Right kidney (tissue), 1 donor: ENCODE measurements around the gene ZSWIM3.

Experiments
- DNase-seq: peaks from one replicate; pipeline ENCODE4 v3.0.0-alpha.2; 2016

Gene ZSWIM3

DNA sequence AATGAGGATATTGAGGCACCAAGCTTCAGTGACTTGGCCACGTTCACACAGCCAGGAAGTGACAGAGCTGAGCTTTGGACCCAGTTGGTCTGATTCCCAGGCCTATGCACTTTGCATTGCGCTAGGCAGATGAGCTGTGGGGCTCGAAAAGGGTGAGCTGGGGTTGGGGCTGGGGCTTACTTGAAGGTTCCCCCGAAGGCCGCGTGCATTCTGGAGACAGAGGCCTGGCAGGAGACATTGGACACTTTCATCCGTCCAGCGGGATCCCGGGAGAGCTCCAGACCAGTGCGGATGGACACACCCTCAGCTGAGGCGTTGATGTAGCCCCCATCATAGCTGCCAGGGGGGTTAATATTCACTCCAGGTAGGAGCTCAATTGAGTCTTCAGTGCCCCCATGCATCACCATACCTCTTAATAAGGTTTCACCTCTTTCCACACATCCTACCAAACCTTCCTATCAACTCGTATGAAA, 52.0 kb downstream of the ZSWIM3 start:
- no peak for DNase-seq

DNA sequence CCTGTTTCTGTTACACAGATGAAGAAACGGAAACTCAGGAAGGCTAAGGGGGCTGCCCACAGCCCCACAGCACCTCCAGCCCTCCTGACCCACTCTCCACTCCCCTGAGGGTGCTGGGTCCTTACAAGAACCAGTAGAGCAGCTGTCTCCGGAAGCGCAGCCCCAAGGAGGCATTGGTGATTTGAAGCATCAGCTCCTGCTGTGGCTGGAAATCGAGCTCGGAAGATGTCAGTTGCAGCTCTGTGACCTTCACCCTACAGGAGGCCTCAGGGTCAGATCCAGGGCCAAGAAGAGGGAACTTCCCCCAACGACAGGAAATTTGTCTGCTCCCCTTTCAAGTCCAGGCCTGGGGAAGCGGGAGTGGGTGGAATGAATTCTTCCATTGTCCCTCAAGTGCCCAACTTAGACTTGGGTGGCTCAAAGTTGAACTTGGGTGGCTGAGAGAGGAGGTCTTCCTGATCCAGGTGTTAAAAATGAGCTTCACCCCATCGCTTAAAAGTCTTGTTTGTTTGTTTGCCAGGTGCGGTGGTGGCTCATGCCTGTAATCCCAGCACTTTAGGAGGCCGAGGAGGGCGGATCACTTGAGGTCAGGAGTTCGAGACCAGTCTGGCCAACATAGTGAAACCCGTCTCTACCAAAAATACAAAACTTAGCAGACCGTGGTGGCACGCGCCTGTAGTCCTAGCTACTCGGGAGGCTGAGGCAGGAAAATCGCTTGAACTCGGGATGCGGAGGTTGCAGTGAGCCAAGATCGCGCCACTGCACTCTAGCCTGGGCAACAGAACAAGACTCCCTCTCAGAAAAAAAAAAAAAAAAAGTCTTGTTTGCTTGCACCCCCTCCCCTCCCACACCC, 52.6 kb downstream of the ZSWIM3 start:
- DNase-seq: no peak

GRCh38 chr20:45910670-45911485, 53.5 kb downstream of the ZSWIM3 start:
- DNase-seq: peak; percentile 85

- peak; percentile 80 for DNase-seq
Measured at GRCh38 chr20:45911486-45912343, 54.3 kb downstream of the ZSWIM3 start, which contains the start of gene PLTP. Gene PLTP (minus strand): TSS chr20:45912155. CDS start chr20:45911452, 703 bp downstream.

DNA sequence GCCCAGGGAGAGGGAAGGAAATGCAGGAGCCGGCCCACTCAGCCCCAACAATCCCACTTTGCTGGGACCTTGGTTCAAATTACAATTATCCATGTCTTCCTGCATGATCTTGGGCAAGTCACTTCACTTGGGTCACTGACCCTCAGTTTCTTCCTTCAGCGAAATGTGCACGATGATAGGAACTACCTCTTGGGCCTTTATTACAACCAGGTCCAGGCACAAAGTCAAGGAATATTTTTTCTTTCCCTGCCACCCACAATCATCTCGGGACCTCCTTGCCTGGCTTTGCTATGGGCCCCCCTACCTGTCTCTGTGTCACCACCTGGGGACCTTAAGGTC, 54.9 kb downstream of the ZSWIM3 start:
- DNase-seq: no peak

GRCh38 chr20:45913116-45913515, 55.7 kb downstream of the ZSWIM3 start:
- no peak for DNase-seq

DNA sequence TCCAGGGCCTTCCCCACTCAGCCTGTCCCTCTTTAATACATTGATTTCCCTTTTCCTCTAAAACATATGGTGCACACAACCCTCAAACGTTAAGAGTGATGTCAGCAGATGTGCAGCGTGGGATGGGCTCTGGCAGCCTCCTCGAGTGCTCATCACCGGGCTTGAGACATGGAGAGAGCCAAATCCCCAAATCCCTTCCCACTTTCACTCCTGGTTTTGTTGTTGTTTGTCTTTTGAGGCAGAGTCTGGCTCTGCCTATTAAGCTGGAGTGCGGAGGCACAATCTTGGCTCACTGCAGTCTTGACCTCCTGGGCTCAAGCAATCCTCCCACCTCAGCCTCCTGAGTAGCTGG, 60.4 kb downstream of the ZSWIM3 start:
- DNase-seq: no peak

DNA sequence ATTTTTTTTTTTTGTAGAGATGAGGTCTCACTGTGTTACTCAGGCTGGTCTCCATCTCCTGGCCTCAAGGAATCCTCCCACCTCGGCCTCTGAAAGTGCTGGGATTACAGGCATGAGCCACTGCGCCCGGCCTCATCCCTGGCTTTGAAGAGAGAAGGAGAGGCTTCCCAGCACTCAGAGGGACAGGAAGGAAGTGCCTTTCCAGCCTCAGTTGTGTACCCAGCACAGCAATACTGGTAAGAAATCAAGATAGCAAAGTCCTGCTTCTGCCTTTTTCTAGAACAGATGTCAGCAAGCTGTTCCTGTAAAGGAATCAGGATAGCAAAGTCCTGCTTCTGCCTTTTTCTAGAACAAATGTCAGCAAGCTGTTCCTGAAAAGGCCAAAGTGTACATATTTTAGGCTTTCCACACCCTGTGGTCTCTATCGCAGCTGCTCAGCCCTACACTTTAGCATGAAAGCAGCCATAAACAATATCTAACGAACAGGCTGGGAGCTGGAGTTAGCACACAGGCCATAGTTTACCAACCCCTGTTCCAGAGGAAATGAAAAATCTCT, 60.8 kb downstream of the ZSWIM3 start:
- DNase-seq: no peak

DNA sequence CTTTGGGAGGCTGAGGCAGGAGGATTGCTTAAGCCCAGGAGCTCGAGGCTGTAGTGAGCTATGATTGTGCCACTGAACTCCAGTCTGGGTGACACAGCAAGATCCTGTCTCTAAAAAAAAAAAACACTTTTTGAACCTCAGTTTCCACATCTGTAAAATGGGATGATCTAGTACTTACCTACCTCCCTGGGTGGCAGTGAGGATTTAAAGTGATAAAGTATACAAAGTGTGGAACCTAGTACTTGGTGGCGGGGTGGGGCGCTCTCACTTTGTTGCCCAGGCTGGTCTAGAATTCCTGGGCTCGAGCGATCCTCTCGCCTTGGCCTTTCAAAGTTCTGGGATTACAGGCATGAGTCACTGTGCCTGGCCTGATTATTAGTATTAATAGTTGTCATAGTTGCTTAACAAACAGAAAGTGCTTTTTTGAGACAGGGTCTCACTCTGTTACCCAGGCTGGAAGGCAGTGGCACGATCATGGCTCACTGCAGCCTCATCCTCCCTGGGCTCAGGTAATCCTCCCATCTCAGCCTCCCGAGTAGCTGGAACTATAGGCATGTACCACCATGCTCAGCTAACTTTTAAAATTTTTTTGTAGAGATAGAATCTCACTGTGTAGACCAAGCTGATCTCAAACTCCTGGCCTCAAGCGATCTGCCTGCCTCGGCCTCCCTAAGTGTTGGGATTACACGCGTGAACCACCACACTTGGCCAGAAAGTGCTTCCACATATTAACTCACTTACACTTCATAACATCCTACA, 61.5 kb downstream of the ZSWIM3 start:
- DNase-seq: no peak

- DNase-seq: peak; percentile 34
Measured at GRCh38 chr20:45919542-45920399, 62.4 kb downstream of the ZSWIM3 start.

DNA sequence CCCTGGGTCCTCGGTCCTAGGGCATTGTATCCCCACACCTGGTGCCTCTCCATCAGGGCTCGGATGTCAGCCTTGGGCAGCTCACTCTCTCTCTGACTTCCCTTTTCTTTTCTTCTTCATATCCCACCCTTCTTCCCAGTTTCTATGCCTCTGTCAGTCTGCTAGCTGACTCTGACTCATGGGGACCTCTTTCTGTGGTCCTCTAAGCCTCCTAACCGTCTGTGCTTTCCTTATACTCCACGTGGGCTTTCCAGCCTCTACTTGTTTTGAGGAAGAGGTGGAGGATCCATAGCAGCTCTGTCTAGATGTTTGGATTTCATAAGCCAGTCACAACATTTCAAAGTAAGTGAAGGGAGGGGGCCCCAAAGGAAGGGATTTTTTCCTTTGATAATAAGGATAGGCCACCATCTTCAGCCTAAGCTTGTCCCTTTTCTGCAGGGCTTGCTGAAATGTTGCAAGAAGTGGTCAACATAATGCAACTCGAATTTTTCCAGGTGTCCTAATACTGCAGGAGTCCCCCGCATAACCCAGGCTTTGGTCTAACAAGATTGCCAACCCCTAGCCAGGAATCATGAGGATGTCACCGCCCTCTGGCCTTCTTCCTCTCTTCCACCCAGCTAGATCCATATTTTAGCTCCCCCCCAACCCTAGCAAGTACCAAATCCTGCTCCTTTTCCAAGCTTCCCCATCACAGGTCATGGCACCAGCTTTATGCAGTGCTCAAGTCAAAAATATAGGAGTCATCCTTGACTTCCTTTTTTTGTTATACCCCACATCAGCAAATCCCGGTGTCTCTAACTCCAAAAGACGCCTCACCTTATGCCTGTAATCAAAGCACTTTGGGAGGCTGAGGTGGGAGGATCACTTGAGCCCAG, 63.3 kb downstream of the ZSWIM3 start:
- DNase-seq: no peak

- no peak for DNase-seq
Measured at GRCh38 chr20:45921337-45922189, 64.1 kb downstream of the ZSWIM3 start.

DNA sequence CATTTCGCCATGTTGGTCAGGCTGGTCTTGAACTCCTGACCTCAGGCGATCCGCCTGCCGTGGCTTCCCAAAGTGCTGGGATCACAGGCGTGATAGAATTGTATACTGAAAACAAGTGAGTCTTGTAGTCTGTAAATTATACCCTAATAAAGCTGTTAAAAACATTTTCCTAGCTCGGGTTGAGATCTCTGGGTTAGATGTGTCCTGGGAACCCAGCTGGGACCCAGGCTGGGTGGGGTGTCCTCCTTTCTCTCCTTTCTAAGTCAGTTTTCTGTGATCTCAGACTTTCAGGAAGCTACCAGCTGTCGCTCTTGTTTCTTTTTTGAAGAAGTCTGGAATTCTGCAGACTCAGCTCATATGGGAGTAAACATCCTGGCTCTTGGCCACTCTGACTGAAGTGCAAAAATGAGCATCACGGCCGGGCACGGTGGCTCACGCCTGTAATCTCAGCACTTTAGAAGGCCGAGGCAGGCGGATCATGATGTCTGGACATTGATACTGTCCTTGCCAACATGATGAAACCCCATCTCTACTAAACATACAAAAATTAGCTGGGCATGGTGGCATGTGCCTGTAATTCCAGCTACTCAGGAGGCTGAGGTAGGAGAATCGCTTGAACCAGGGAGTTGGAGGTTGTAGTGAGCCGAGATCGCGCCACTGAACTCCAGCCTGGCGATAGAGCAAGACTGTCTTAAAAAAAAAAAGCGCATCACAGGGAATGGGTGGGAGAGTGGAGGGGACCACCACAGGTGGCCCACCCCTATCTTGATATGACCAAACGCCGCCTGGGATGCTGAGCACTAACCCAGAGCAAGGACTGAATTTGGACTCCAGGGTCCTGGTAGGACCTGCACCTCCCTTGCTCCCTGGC, 67.2 kb downstream of the ZSWIM3 start:
- peak; percentile 48 for DNase-seq

DNA sequence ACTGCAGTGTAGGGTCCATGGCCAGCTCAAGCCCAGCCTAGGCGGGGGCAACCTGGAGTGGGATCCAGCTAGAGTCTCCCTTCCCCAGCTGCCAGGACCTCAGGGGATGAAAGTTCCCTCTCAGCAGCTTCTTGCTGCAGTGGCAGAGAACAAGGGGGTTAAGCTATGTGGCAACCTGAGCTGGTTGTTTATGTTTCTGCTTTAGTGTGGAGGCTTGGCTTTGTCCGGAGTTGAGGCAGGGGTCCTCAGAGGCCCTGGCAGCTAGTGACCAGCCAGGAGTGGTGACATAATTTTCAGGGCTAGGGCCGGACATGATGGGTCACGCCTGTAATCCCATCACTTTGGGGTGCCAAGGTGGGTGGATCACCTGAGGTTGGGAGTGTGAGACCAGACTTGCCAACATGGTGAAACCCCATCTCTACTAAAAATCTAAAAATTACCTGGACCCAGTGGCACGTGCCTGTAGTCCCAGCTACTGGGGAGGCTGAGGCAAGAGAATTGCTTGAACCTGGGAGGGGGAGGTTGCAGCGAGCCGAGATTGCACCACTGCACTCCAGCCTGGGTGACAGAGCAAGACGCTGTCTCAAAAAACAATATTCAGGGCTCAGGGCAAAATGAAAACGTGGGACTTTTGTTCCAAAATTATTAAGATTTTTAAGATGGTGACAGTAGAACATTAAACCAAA, 68.5 kb downstream of the ZSWIM3 start:
- DNase-seq: no peak

- DNase-seq: no peak
Measured at GRCh38 chr20:45926731-45927070, 69.3 kb downstream of the ZSWIM3 start.

DNA sequence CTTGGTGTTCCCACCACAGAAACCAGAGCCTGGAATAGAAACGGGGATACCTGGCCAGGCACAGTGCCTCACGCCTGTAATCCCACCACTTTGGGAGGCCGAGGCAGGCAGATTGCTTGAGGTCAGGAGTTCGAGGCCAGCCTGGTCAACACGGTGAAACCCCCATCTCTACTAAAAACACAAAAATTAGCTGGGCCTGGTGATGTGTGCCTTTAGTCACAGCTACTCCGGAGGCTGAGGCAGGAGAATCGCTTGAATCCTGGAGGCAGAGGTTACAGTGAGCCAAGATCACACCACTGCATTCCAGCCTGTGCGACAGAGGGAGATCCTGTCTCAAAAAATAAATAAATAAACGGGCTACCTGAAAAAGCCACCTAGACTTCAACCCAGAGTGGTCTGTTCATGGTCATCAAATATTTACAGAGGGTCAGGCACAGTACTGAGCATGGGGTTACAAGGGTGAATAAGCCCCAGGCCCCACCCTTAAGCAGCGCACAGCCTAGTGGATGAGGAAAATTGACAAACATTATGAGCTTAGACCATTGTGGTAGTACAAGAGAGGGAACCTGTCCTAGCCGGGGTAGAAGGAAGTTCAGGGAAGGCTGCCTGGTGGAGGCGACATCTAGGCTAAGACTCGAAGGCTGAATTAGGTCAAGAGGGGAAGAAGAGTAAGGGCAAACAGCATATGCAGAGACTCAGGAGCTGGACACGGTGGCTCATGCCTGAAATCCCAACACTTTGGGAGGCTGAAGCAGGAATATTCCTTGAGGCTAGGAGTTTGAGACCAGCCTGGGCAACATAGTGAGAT, 69.9 kb downstream of the ZSWIM3 start:
- no peak for DNase-seq
